CD8-positive, alpha-beta memory T cell (primary cell): ENCODE data around the gene CHKB. TPM values are rescaled to one million over a fixed set of nuclear protein-coding genes. Genes with fewer than 3 reads are reported as not detected.
A peak's percentile ranks its signal among the peaks of the same experiment; 100 is the strongest.

Source experiments
- CTCF ChIA-PET: fragments of 350-600 bp; sonication (Branson Sonifier 250); formaldehyde crosslinking; loops from one replicate; lab custom pipeline; 2021; ENCODE audit warnings: antibody characterized with exemption; lab: Charles Lee
- POLR2A ChIA-PET: fragments of 350-600 bp; sonication (Branson Sonifier 250); formaldehyde crosslinking; loops from one replicate; lab custom pipeline; 2021; ENCODE audit warnings: antibody characterized with exemption; lab: Charles Lee
- DNase-seq, 5 donors: peaks; one replicate each; pipeline versions ENCODE4 v3.0.0 to v3.0.0-alpha.2; 2020 to 2022; ENCODE audit warnings: mixed read lengths in 1 of 5
- H3K27ac ChIP-seq: one replicate; pipeline ENCODE4 v1.7.0; 2013; ENCODE audit warnings: low read depth, mild to moderate bottlenecking, low read length, moderate library complexity
- H3K27me3 ChIP-seq: 2 replicates; pipeline ENCODE4 v1.7.0; 2013; ENCODE audit warnings: low read length, mild to moderate bottlenecking; ENCODE audit not compliant: insufficient read depth, poor library complexity, severe bottlenecking
- H3K36me3 ChIP-seq: 2 replicates; pipeline ENCODE4 v1.7.0; 2013; ENCODE audit warnings: mild to moderate bottlenecking, low read length, moderate library complexity; ENCODE audit not compliant: insufficient read depth
- H3K4me1 ChIP-seq: 2 replicates; pipeline ENCODE4 v1.7.0; 2013; ENCODE audit warnings: mild to moderate bottlenecking, low read length, moderate library complexity; ENCODE audit not compliant: insufficient read depth
- H3K4me3 ChIP-seq: 2 replicates; pipeline ENCODE4 v1.7.0; 2013; ENCODE audit warnings: mild to moderate bottlenecking, low read length
- H3K9me3 ChIP-seq: 2 replicates; pipeline ENCODE4 v1.7.0; 2013; ENCODE audit warnings: mild to moderate bottlenecking, low read length
- H3K27ac Mint-ChIP-seq, 8 donors: one replicate each; pipeline ENCODE4 v1.8.0; 2020 to 2021; ENCODE audit warnings: mixed read lengths in 8 of 8, mild to moderate bottlenecking in 6 of 8, inconsistent platforms in 3 of 8, moderate library complexity in 3 of 8
- H3K27me3 Mint-ChIP-seq, 2 donors: one replicate each; pipeline ENCODE4 v1.8.0; 2020 to 2021; ENCODE audit warnings: mixed read lengths in 2 of 2, mild to moderate bottlenecking in 1 of 2, moderate library complexity in 1 of 2
- H3K36me3 Mint-ChIP-seq, 3 donors: one replicate each; pipeline ENCODE4 v1.8.0; 2020 to 2021; ENCODE audit warnings: mixed read lengths in 3 of 3, inconsistent platforms in 1 of 3, mild to moderate bottlenecking in 1 of 3
- H3K4me1 Mint-ChIP-seq, 3 donors: one replicate each; pipeline ENCODE4 v1.8.0; 2020 to 2021; ENCODE audit warnings: mixed read lengths in 3 of 3, inconsistent platforms in 1 of 3, mild to moderate bottlenecking in 1 of 3
- H3K4me3 Mint-ChIP-seq, 7 donors: one replicate each; pipeline ENCODE4 v1.8.0; 2020 to 2021; ENCODE audit warnings: mixed read lengths in 7 of 7, mild to moderate bottlenecking in 6 of 7, moderate library complexity in 4 of 7, inconsistent platforms in 2 of 7
- H3K9me3 Mint-ChIP-seq, 5 donors: one replicate each; pipeline ENCODE4 v1.8.0; 2020 to 2022; ENCODE audit warnings: mixed read lengths in 5 of 5, mild to moderate bottlenecking in 3 of 5, moderate library complexity in 2 of 5, inconsistent platforms in 1 of 5
- polyA plus RNA-seq: library from polyadenylated mRNA; unstranded; fragments of 300-500 nt; fragmentation: Illumina TruSeq; gene quantifications from one replicate; pipeline ENCODE4 v1.2.3, GENCODE V29; 2021
- total RNA-seq, 2 experiments: library from RNA; stranded (reverse); gene quantifications; one replicate each; pipeline ENCODE4 v1.2.3, GENCODE V29; 2021

Gene CHKB
- total and polyA plus RNA-seq, 3 experiments from 2014 or later, result 33.3 to 76.1 (median 72.1) TPM

GRCh38 chr22:50531962-50532674 lies 50.5 kb downstream of the CHKB start:
- Histone ChIP-seq H3K4me1 (peaks cover 15% of the 10 kb centered on the region), H3K4me3 (peak overlapping the region; percentile 84), H3K27me3 (no peaks in the 10 kb centered on the region), H3K27ac (peak overlapping the region; percentile 92), H3K9me3 (no peaks in the 10 kb centered on the region), H3K36me3 (no peaks in the 10 kb centered on the region)
- ChIA-PET CTCF (interaction anchor here (1.1 to 1.5 kb wide), 2 partner anchors 8 to 16 kb away, joined by 3 read pairs; no protein-coding TSS in a partner anchor), POLR2A (interaction anchor here (0.7 to 1.7 kb wide), 6 partner anchors 13 to 281 kb away, joined by 3 to 8 read pairs (median 4); partner anchors contain the start of genes HDAC10 and SYCE3)
- peak overlapping the region; percentile 71 to 94 (median 92) for H3K4me3 Mint-ChIP-seq
- H3K36me3 Mint-ChIP-seq, result peaks cover 0 to 1% (median 0%) of the 10 kb centered on the region in 3 donors
- H3K9me3 Mint-ChIP-seq, result no peaks in the 10 kb centered on the region
- peak in 1 of 5 donors; percentile 50 for DNase-seq
- no peaks in the 10 kb centered on the region for H3K27me3 Mint-ChIP-seq
- H3K27ac Mint-ChIP-seq, result peak overlapping the region; percentile 65 to 99 (median 98)
- H3K4me1 Mint-ChIP-seq, result peaks cover 19 to 29% (median 21%) of the 10 kb centered on the region in 3 donors

GRCh38 chr22:50531546-50531961 lies 51.1 kb downstream of the CHKB start:
- ChIA-PET CTCF (interaction anchor here (1.1 to 1.5 kb wide), 2 partner anchors 9 to 16 kb away, joined by 3 read pairs; no protein-coding TSS in a partner anchor), POLR2A (interaction anchor here (0.9 to 1.7 kb wide), 4 partner anchors 13 to 89 kb away, joined by 3 to 8 read pairs (median 5); partner anchors contain the start of gene SYCE3)
- peak in 4 of 5 donors; percentile 49 to 79 (median 55) for DNase-seq
- no peaks in the 10 kb centered on the region for H3K27me3 ChIP-seq
- peak overlapping the region; percentile 84 for H3K4me3 ChIP-seq
- no peaks in the 10 kb centered on the region for H3K36me3 ChIP-seq
- peak overlapping the region; percentile 92 for H3K27ac ChIP-seq
- no peaks in the 10 kb centered on the region for H3K9me3 ChIP-seq
- H3K4me1 ChIP-seq, result peaks cover 20% of the 10 kb centered on the region
- H3K36me3 Mint-ChIP-seq, result peaks cover 0 to 1% (median 0%) of the 10 kb centered on the region in 3 donors
- H3K9me3 Mint-ChIP-seq, result no peaks in the 10 kb centered on the region
- peaks cover 22 to 34% (median 26%) of the 10 kb centered on the region in 3 donors for H3K4me1 Mint-ChIP-seq
- peak overlapping the region; percentile 96 to 99 (median 98) for H3K27ac Mint-ChIP-seq
- H3K4me3 Mint-ChIP-seq, result peak overlapping the region; percentile 90 to 94 (median 92)
- H3K27me3 Mint-ChIP-seq, result no peaks in the 10 kb centered on the region

- DNase-seq, result peak; percentile 45 to 87 (median 67)
- H3K4me1 ChIP-seq, result peaks cover 21% of the 10 kb centered on the region
- Mint-ChIP-seq H3K27ac (peak overlapping the region; percentile 96 to 99 (median 98)), H3K36me3 (peaks cover 0 to 1% (median 0%) of the 10 kb centered on the region in 3 donors), H3K9me3 (no peaks in the 10 kb centered on the region), H3K27me3 (no peaks in the 10 kb centered on the region), H3K4me3 (peak overlapping the region; percentile 90 to 94 (median 92)), H3K4me1 (peaks cover 22 to 34% (median 26%) of the 10 kb centered on the region in 3 donors)
- no peaks in the 10 kb centered on the region for H3K36me3 ChIP-seq
- POLR2A ChIA-PET, result interaction anchor here (0.7 to 1.7 kb wide), 5 partner anchors 8 to 90 kb away, joined by 3 to 8 read pairs (median 4); partner anchors contain the start of gene SYCE3
- CTCF ChIA-PET, result interaction anchor here (1.1 to 1.5 kb wide), 2 partner anchors 9 to 17 kb away, joined by 3 read pairs; no protein-coding TSS in a partner anchor
- peak overlapping the region; percentile 84 for H3K4me3 ChIP-seq
- H3K27me3 ChIP-seq, result no peaks in the 10 kb centered on the region
- peak overlapping the region; percentile 92 for H3K27ac ChIP-seq
- no peaks in the 10 kb centered on the region for H3K9me3 ChIP-seq
Measured at GRCh38 chr22:50530877-50531545, 51.6 kb downstream of the CHKB start.

GRCh38 chr22:50530580-50530876 lies 52.1 kb downstream of the CHKB start:
- Histone ChIP-seq H3K9me3 (no peaks in the 10 kb centered on the region), H3K4me3 (peak overlapping the region; percentile 84), H3K27me3 (no peaks in the 10 kb centered on the region), H3K36me3 (no peaks in the 10 kb centered on the region), H3K27ac (peak overlapping the region; percentile 92), H3K4me1 (peaks cover 21% of the 10 kb centered on the region)
- no peaks in the 10 kb centered on the region for H3K27me3 Mint-ChIP-seq
- H3K4me3 Mint-ChIP-seq, result peak overlapping the region; percentile 90 to 94 (median 92)
- peak overlapping the region; percentile 88 to 99 (median 98) for H3K27ac Mint-ChIP-seq
- no peak for DNase-seq
- H3K9me3 Mint-ChIP-seq, result no peaks in the 10 kb centered on the region
- peaks cover 0 to 1% (median 0%) of the 10 kb centered on the region in 3 donors for H3K36me3 Mint-ChIP-seq
- CTCF ChIA-PET, result no interaction called here
- peaks cover 22 to 34% (median 26%) of the 10 kb centered on the region in 3 donors for H3K4me1 Mint-ChIP-seq
- POLR2A ChIA-PET, result interaction anchor here (0.7 to 1.4 kb wide), 2 partner anchors 9 to 90 kb away, joined by 4 read pairs; no protein-coding TSS in a partner anchor

- peak within 1 kb of the TSS; percentile 84 for H3K4me3 ChIP-seq
- H3K9me3 Mint-ChIP-seq, result no peaks in the 10 kb centered on the region
- CTCF ChIA-PET, result interaction anchor here (1.0 to 6.7 kb wide), 6 partner anchors 8 to 91 kb away, joined by 3 to 86 read pairs (median 4); partner anchors contain the start of genes KLHDC7B and SYCE3
- no peaks in the 10 kb centered on the region for H3K36me3 ChIP-seq
- H3K4me1 Mint-ChIP-seq, result peaks cover 22 to 34% (median 26%) of the 10 kb centered on the region in 3 donors
- H3K9me3 ChIP-seq, result no peaks in the 10 kb centered on the region
- DNase-seq, result peak; percentile 37 to 75 (median 61)
- H3K4me3 Mint-ChIP-seq, result peak within 1 kb of the TSS; percentile 90 to 94 (median 92)
- peaks cover 22% of the 10 kb centered on the region for H3K4me1 ChIP-seq
- no peaks in the 10 kb centered on the region for H3K27me3 Mint-ChIP-seq
- peak within 1 kb of the TSS; percentile 92 for H3K27ac ChIP-seq
- POLR2A ChIA-PET, result interaction anchor here (1.0 to 1.5 kb wide), 4 partner anchors 9 to 33 kb away, joined by 3 to 11 read pairs (median 7); partner anchors contain the start of genes LMF2 and NCAPH2
- H3K27ac Mint-ChIP-seq, result peak within 1 kb of the TSS; percentile 96 to 99 (median 98)
- H3K27me3 ChIP-seq, result no peaks in the 10 kb centered on the region
- peaks cover 0 to 1% (median 0%) of the 10 kb centered on the region in 3 donors for H3K36me3 Mint-ChIP-seq
Measured at GRCh38 chr22:50529897-50530579, 52.6 kb downstream of the CHKB start, which contains the start of gene TYMP. Gene TYMP, minus strand, starts transcription at chr22:50530012. Its CDS starts 303 bp downstream, at chr22:50529709.

- H3K4me3 ChIP-seq, result no peak overlapping the region
- POLR2A ChIA-PET, result interaction anchor here (1.0 to 1.5 kb wide), 4 partner anchors 10 to 34 kb away, joined by 3 to 11 read pairs (median 7); partner anchors contain the start of genes LMF2 and NCAPH2
- peak overlapping the region in 6 of 8 donors; percentile 29 to 99 (median 76) for H3K27ac Mint-ChIP-seq
- H3K9me3 ChIP-seq, result no peaks in the 10 kb centered on the region
- H3K27ac ChIP-seq, result peak overlapping the region; percentile 92
- peaks cover 27% of the 10 kb centered on the region for H3K4me1 ChIP-seq
- H3K9me3 Mint-ChIP-seq, result no peaks in the 10 kb centered on the region
- peaks cover 0 to 6% (median 3%) of the 10 kb centered on the region in 3 donors for H3K36me3 Mint-ChIP-seq
- H3K4me1 Mint-ChIP-seq, result peaks cover 26 to 39% (median 32%) of the 10 kb centered on the region in 3 donors
- CTCF ChIA-PET, result interaction anchor here (1.0 to 6.7 kb wide), 6 partner anchors 9 to 91 kb away, joined by 3 to 86 read pairs (median 4); partner anchors contain the start of genes KLHDC7B and SYCE3
- no peaks in the 10 kb centered on the region for H3K27me3 Mint-ChIP-seq
- H3K27me3 ChIP-seq, result no peaks in the 10 kb centered on the region
- peak overlapping the region in 6 of 7 donors; percentile 27 to 86 (median 53) for H3K4me3 Mint-ChIP-seq
- DNase-seq, result peak in 1 of 5 donors; percentile 60
- H3K36me3 ChIP-seq, result no peaks in the 10 kb centered on the region
Measured at GRCh38 chr22:50529416-50529896, 53.2 kb downstream of the CHKB start.
